RPMI7951 (cell line): ENCODE measurements around the gene NXPE3. TPM values are rescaled to one million over a fixed set of nuclear protein-coding genes. Genes with fewer than 3 reads are reported as not detected.
"Not testable (repeated sequence)": the region's sequence is repeated elsewhere in the genome, so short reads cannot be mapped to it uniquely, and the experiment has no call there.

Experiments
- DNase-seq: peaks from one replicate; pipeline ENCODE4 v3.0.0-alpha.2; 2012; ENCODE audit warnings: low read depth
- total RNA-seq: library from RNA; depleted of rRNA; stranded (reverse); fragments of >200 nt; shearing (Covaris generic); gene quantifications from 2 replicates; pipeline ENCODE4 v1.2.3, GENCODE V29; 2014; rRNA removed

NXPE3 gene
- total RNA-seq: 17.1 and 18.7 TPM in 2 replicates

DNA sequence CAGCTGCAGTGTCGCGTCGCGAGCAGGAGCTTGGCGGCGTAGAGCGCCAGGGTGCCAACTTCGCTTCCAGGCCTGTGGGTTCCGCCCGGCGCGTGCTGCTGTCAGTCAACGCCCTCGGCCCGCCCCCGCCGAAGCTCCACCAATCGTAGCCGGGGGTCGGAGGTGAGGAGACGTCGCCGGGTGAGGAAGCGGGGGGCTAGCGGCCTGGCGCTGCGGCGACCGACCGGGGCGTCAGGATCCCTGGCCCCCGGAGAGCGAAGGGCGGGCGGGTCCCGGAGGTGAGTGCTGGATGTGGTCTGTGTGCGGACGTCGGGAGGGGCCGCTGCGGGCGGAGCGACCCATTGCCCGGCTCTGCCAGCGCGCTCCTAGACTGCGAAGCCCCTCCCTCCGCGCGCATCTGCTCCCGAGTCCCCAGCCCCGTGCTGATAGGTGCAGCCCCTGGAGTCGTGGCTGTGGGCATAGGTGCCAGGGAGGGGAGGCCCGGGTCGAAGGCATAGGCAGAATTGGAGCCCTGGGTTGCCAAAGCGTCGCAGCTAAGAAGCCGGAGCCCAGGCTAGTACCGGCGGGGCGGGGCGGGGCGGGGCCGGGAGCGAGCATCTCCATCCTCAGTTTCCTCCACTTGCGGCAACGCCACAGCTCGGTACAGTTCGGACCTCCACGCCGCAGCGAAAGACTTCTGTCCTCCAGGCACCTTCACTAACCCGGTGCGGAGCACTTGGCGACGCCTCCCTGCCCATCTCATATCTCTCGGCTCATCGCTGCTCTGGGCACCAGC is at the start of gene NXPE3:
Gene NXPE3, plus strand, starts transcription at position 165 of the 775 bp plus-strand sequence. CDS start 6,386 bp downstream, outside the sequence.
- DNase-seq: peak; percentile 82

DNA sequence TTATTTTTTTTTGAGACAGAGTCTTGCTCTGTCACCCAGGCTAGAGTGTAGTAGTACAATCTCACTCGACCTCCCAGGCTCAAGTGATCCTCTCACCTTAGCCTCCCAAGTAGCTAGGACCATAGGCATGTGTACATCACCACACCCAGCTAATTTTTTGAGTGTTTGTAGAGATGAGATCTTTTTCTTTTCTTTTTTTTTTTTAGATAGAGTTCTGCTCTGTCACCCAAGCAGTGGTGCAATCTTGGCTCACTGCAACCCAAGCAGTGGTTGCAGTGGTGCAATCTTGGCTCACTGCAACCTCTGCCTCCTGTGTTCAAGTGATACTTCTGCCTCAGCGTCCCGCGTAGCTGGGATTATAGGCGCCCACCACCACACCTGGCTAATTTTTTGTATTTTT is 49.4 kb upstream of the NXPE3 start:
- no peak for DNase-seq

DNA sequence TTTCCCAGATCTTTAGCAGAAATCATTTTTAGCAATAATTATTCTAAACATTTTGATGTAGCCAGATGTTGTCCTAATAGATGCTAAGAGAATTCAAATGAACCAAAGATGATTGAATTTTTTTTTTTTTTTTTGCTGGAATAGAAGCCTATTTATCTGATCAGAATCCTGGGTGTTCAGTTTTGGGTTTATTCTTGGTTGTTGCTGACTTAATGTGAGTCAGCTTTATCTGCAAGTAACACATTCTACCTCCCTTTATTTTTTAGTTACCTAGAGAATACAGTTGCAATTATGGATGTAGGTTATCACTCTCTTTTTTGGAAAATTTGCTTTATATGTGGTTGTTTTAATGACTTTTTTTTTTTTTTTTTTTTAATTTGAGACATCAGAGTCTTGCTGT is 48.2 kb upstream of the NXPE3 start:
- DNase-seq: no peak

DNA sequence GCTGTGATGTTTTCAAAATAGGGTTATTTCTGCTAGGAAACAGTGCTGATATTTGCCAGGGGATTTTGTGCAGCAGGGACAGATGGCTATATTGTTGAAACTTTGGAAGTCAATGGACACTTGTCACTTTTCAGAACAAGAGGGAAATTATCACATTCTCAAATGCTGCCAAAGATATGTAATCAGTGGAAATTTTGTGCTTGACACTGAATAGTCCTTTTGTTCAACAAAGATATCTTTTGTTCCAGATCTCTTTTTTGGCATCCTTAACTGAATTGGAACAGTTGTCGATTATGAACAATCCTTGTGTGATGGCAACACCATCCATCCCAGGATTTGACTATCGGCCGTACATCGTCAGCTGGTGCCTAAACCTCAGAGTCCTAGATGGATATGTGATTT is 46.8 kb upstream of the NXPE3 start:
- peak; percentile 4 for DNase-seq

- DNase-seq: no peak
These were observed 43.2 kb upstream of the NXPE3 start for GRCh38 chr3:101735833-101736232.

DNA sequence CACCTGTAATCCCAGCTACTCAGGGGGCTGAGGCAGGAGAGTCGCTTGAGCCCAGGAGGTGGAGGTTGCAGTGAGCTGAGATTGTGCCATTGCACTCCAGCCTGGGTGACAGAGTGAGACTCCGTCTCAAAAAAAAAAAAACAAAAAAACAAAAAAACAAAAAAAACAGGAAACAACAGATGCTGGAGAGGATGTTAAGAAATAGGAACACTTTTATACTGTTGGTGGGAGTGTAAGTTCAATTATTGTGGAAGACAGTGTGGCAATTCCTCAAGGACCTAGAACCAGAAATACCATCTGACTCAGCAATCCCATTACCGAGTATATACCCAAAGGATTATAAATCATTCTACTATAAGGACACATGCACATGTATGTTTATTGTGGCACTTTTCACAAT is 37.1 kb upstream of the NXPE3 start:
- not testable (repeated sequence) for DNase-seq

GRCh38 chr3:101744811-101745210 is 34.2 kb upstream of the NXPE3 start:
- no peak for DNase-seq

GRCh38 chr3:101745934-101746333 is 33.1 kb upstream of the NXPE3 start:
- DNase-seq: not testable (repeated sequence)

DNA sequence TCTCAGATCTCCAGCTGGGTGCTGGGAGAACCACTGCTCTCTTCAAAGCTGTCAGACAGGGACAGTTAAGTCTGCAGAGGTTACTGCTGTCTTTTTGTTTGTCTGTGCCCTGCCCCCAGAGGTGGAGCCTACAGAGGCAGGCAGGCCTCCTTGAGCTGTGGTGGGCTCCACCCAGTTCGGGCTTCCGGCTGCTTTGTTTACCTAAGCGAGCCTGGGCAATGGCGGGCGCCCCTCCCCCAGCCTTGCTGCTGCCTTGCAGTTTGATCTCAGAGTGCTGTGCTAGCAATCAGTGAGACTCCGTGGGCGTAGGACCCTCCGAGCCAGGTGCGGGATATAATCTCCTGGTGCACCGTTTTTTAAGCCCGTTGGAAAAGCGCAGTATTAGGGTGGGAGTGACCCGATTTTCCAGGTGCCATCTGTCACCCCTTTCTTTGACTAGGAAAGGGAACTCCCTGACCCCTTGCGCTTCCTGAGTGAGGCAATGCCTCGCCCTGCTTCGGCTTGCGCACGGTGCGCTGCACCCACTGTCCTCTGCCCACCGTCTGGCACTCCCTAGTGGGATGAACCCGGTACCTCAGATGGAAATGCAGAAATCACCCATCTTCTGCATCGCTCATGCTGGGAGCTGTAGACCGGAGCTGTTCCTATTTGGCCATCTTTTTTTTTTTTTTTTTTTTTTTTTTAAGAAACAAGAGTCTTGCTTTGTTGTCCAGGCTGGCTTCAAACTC is 25.5 kb upstream of the NXPE3 start:
- not testable (repeated sequence) for DNase-seq

DNA sequence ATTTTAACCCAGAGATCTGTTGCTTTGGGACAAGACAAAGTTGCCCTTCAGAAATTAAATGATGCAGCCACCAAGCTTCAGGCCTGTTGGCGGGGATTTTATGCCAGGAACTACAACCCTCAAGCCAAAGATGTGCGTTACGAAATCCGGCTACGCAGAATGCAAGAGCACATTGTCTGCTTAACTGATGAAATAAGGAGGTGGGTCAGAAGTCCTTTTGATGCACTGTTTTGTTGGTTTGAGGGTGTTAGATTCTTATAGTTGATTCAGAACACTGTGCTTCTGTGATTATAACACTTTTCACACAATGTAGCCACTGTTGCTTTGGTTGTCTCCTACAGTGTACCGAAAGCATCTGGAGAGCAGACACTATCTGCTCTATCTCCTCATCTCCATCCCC is 20.8 kb upstream of the NXPE3 start:
- no peak for DNase-seq

- DNase-seq: no peak
These were observed 16.9 kb upstream of the NXPE3 start for GRCh38 chr3:101762041-101762646.

GRCh38 chr3:101777745-101778281 is 1.2 kb upstream of the NXPE3 start:
- DNase-seq: not testable (repeated sequence)

DNA sequence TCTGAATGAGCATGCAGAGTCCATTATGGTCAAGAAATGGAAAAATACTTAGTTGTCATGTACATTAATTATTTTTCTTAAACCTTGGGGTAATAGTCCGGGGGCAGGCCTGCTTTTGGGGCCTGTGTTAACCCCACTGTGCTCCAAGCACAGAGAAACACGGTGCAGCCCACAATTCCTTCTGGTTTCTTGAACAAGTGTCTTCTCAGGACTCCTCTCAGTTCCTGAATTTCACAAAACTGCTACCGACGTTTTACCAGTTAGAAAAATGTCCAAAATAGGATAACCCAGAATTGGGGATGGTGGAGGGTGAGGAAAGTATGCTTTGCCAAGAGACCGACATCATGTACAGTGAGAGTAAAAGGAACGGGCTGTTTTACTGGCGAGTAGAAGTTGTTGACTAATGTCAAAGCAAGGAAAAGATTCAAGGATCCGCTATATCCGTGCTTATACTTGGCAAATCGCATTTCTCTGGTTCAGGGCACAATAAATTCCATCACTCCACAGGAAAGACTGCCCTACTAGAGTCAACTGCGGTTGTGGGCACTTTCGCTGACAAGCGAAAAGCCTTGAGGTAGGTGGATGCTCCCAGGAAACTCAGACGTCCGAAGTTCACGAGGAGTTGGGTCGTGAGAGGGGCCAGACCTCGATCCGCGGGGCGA is 495 bp upstream of the NXPE3 start:
- no peak for DNase-seq

- peak; percentile 47 for DNase-seq
These were observed 891 bp downstream of the NXPE3 start for GRCh38 chr3:101779822-101780381.

- peak; percentile 81 for DNase-seq
These were observed 1.6 kb downstream of the NXPE3 start for GRCh38 chr3:101780661-101781060.

DNA sequence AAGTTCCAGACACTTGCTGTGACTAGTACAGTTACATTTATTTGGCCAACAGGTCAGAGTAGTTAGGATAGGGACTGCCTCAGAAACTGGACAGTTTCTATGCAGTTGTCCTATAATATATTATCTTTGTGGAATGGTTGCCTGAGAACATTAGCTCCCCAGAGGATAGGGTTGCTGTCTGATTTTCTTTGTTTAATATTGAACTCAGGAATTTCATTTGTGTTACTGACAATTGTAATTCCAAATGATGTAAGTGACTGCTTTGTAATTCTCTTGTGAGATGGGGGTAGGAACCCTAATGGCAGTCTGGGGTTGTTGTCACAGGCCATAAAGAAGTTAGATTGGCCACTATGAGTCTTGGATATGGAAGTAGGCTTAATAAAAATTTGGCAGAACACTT is 2.2 kb downstream of the NXPE3 start:
- no peak for DNase-seq

DNA sequence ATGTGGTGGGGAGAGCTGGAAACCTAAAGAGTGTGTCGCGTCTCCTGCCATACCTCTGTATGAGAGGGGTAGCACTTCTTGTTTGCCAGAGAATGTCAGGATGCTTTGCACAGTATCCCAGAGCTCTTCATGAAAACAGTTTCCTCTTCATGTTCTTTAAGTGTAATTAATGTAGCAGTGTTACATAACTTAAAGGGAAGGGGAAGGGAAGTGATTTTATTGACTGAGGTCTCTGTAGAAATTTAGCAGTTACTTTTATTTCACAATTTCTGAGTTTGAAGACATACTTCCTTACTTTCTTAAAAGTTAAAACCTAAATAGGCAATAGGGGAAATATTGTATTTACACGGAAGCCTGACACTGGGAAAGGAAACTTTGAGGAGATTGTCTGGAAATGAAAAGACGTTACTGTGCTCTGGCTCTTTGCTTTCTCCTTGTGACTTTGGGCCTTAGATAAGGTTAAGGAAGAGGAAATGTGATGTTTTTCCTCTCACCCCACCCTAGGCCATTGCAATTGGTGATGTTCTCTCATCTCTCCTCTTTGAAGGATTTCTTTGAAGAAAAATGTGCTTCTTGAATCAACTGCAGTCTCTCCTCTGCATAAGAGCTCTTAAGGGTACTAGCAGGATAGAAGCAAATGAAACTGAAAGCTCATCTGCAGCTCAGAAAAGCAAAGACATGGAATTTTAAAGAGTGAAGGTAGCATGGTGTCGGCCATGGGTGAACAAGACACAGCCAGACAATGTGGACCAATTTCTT is 6.0 kb downstream of the NXPE3 start:
- DNase-seq: no peak

- no peak for DNase-seq
These were observed 12.8 kb downstream of the NXPE3 start for GRCh38 chr3:101791778-101792177.

DNA sequence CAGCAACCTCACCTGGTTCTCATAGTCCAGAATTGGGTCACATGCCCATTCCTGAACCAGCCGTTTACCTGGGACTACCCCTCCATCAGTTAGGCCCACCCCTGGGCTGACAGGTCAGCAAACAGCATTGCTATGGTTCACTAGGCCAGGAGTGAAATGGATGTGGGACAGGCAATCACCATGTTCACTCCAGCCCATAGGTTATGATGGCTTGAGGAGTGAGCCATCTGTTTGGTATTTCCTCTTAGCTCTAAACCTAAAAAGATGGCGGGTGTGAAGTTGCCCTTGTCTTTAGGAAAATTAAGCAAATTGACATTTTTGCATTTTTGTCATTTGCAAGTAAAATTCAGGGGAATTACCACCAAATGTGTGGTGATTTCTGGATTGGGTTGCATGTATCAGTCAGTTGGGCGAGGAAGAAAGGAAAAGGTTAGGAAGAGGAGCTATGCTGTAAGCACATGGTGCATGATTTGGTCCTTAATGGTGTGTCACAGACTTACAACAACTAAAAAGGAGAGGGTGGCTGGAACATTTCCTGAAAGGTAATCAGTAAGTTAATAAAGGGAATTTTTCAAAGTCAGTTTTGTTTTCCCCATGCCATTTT is 17.2 kb downstream of the NXPE3 start:
- DNase-seq: peak; percentile 21

DNA sequence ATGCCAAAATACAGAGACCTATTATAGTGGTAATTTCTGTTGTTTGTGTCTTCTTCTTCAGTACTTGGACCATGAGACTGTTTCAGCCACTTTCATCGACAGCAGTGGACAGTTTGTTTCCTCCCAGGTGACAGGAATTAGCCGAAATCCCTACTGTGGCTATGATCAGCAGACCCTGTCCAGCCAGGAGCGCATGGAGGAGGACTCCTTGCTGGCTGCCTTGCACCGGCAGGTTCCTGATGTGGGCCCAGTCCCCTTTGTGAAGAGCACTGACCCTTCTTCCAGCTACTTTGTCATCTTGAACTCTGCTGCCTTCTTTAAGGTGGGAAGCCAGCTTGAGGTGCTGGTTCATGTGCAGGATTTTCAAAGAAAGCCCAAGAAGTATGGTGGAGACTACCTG is 22.2 kb downstream of the NXPE3 start:
- DNase-seq: no peak
